Fibroblast of lung (primary cell): ENCODE measurements around the gene CCDC141. TPM values are rescaled to one million over a fixed set of nuclear protein-coding genes. Genes with fewer than 3 reads are reported as not detected.

Experiments used
- DNase-seq, 2 donors: peaks; one replicate each; pipeline versions ENCODE4 v3.0.0 to v3.0.0-alpha.2; 2010; ENCODE audit warnings: low read depth in 2 of 2
- H2AFZ ChIP-seq: 2 replicates; pipeline ENCODE4 v1.5.1; 2012; ENCODE audit warnings: low read length, control low read depth, inconsistent platforms
- H3K27ac ChIP-seq: 2 replicates; pipeline ENCODE4 v1.5.1; 2011; ENCODE audit warnings: low read length, control low read depth; ENCODE audit not compliant: insufficient read depth
- H3K27me3 ChIP-seq: 2 replicates; pipeline ENCODE4 v1.5.1; 2011; ENCODE audit warnings: mild to moderate bottlenecking, low read length; ENCODE audit not compliant: control insufficient read depth, insufficient read depth
- H3K36me3 ChIP-seq: 2 replicates; pipeline ENCODE4 v1.5.1; 2011; ENCODE audit warnings: low read length; ENCODE audit not compliant: control insufficient read depth, insufficient read depth
- H3K4me1 ChIP-seq: 2 replicates; pipeline ENCODE4 v1.5.1; 2011; ENCODE audit warnings: low read length; ENCODE audit not compliant: control insufficient read depth, insufficient read depth; ENCODE audit errors: extremely low read depth
- H3K4me2 ChIP-seq: 2 replicates; pipeline ENCODE4 v1.5.1; 2011; ENCODE audit warnings: low read length, control low read depth; ENCODE audit not compliant: insufficient read depth; ENCODE audit errors: extremely low read depth
- H3K4me3 ChIP-seq, 4 experiments: fragments of 200-600 bp in 1 of 4; sonication (generic) in 1 of 4; replicated peaks in 1 of 4; 2 replicates each; pipeline ENCODE4 v1.5.1; 2011 to 2016; ENCODE audit warnings: low read length in 4 of 4, low read depth in 3 of 4, mild to moderate bottlenecking in 3 of 4, control low read depth in 2 of 4, inconsistent platforms in 1 of 4, mixed read lengths in 1 of 4; ENCODE audit not compliant: insufficient read depth in 1 of 4; ENCODE audit errors: control extremely low read depth in 1 of 4
- H3K79me2 ChIP-seq: 2 replicates; pipeline ENCODE4 v1.5.1; 2012; ENCODE audit warnings: mild to moderate bottlenecking, low read length, inconsistent platforms; ENCODE audit not compliant: control insufficient read depth, insufficient read depth
- H3K9ac ChIP-seq: 2 replicates; pipeline ENCODE4 v1.5.1; 2011; ENCODE audit warnings: mild to moderate bottlenecking, low read length, control low read depth; ENCODE audit not compliant: insufficient read depth
- H3K9me3 ChIP-seq: 2 replicates; pipeline ENCODE4 v1.5.1; 2012; ENCODE audit warnings: low read depth, low read length; ENCODE audit not compliant: control insufficient read depth, insufficient read depth
- H4K20me1 ChIP-seq: 2 replicates; pipeline ENCODE4 v1.5.1; 2011; ENCODE audit warnings: low read length; ENCODE audit not compliant: control insufficient read depth, insufficient read depth; ENCODE audit errors: extremely low read depth
- CTCF ChIP-seq, 2 donors: IDR thresholded peaks in 1 of 2; conservative IDR thresholded peaks in 1 of 2; 1 replicate in 1 of 2; 2 replicates in 1 of 2; pipeline ENCODE4 v1.5.1; 2011 to 2012; ENCODE audit warnings: low read length in 2 of 2, control low read depth in 1 of 2, inconsistent platforms in 1 of 2, low read depth in 1 of 2, mild to moderate bottlenecking in 1 of 2
- EZH2 ChIP-seq: IDR thresholded peaks from 2 replicates; pipeline ENCODE4 v1.5.1; 2012; ENCODE audit warnings: low read length, control low read depth, mild to moderate bottlenecking; ENCODE audit errors: missing control alignments
- polyA plus RNA-seq, 2 donors: library from polyadenylated mRNA; depleted of rRNA in 1 of 2; stranded (reverse) in 1 of 2; unstranded in 1 of 2; fragments of >200 nt; gene quantifications; 2 replicates each; pipeline ENCODE4 v1.2.1, GENCODE V29; 2011 to 2012; ENCODE audit warnings: missing spikeins in 1 of 2
- total RNA-seq: library from RNA; depleted of rRNA; stranded (reverse); fragments of >200 nt; gene quantifications from 2 replicates; pipeline ENCODE4 v1.2.1, GENCODE V29; 2014

CCDC141 gene
- total and polyA plus RNA-seq, 2 donors (not counting 1 experiment from before 2014, with no cell fraction given): 0.03 to 0.17 TPM

- H3K4me2 ChIP-seq: no peak overlapping the region
- no peak overlapping the region for H3K4me3 ChIP-seq
- H3K79me2 ChIP-seq: no peaks in the 10 kb centered on the region
- no peaks in the 10 kb centered on the region for H3K4me1 ChIP-seq
- H3K27me3 ChIP-seq: no peaks in the 10 kb centered on the region
- no peak overlapping the region for H3K9ac ChIP-seq
- no peak overlapping the region for H3K27ac ChIP-seq
- H4K20me1 ChIP-seq: no peaks in the 10 kb centered on the region
- no peak overlapping the region for H2AFZ ChIP-seq
- no peak for DNase-seq
- TF ChIP-seq CTCF (conservative IDR thresholded peaks at IDR 0.05 in 1 of 2, IDR thresholded peaks at IDR 0.05 in 1 of 2; ENCODE audit: low read depth in 1 of 2, low read length in 2 of 2): no peak
- no peak for TF ChIP-seq EZH2
- no peaks in the 10 kb centered on the region for H3K36me3 ChIP-seq
- no peaks in the 10 kb centered on the region for H3K9me3 ChIP-seq
Measured at GRCh38 chr2:178997477-178997876, 52.5 kb downstream of the CCDC141 start.

GRCh38 chr2:178997067-178997466, 52.9 kb downstream of the CCDC141 start:
- no peak for TF ChIP-seq EZH2
- TF ChIP-seq CTCF (conservative IDR thresholded peaks at IDR 0.05 in 1 of 2, IDR thresholded peaks at IDR 0.05 in 1 of 2; ENCODE audit: low read depth in 1 of 2, low read length in 2 of 2): no peak
- Histone ChIP-seq H3K36me3 (no peaks in the 10 kb centered on the region), H3K4me3 (no peak overlapping the region), H3K9ac (no peak overlapping the region), H3K27me3 (no peaks in the 10 kb centered on the region), H3K4me1 (no peaks in the 10 kb centered on the region), H3K9me3 (no peaks in the 10 kb centered on the region), H4K20me1 (no peaks in the 10 kb centered on the region), H3K79me2 (no peaks in the 10 kb centered on the region), H3K4me2 (no peak overlapping the region), H2AFZ (no peak overlapping the region), H3K27ac (no peak overlapping the region)
- DNase-seq: no peak

GRCh38 chr2:178994264-178994663, 55.7 kb downstream of the CCDC141 start:
- Histone ChIP-seq H3K9ac (no peak overlapping the region), H3K36me3 (no peaks in the 10 kb centered on the region), H3K4me1 (no peaks in the 10 kb centered on the region), H3K27me3 (no peaks in the 10 kb centered on the region), H3K79me2 (no peaks in the 10 kb centered on the region), H4K20me1 (no peaks in the 10 kb centered on the region), H3K9me3 (no peaks in the 10 kb centered on the region), H2AFZ (no peak overlapping the region), H3K4me3 (no peak overlapping the region), H3K4me2 (no peak overlapping the region), H3K27ac (no peak overlapping the region)
- DNase-seq: no peak
- TF ChIP-seq CTCF (conservative IDR thresholded peaks at IDR 0.05 in 1 of 2, IDR thresholded peaks at IDR 0.05 in 1 of 2; ENCODE audit: low read depth in 1 of 2, low read length in 2 of 2) (no peak), EZH2 (no peak)
